ENCODE results near the gene USP31. TPM values are rescaled to one million over a fixed set of nuclear protein-coding genes. Genes with fewer than 3 reads are reported as not detected.
A peak's percentile ranks its signal among the peaks of the same experiment; 100 is the strongest.

USP31 gene
- total RNA-seq, 3 donors from 2014 or later (not counting 1 experiment from before 2014, with no cell fraction given) = 6.1 to 6.6 (median 6.3) TPM

DNA sequence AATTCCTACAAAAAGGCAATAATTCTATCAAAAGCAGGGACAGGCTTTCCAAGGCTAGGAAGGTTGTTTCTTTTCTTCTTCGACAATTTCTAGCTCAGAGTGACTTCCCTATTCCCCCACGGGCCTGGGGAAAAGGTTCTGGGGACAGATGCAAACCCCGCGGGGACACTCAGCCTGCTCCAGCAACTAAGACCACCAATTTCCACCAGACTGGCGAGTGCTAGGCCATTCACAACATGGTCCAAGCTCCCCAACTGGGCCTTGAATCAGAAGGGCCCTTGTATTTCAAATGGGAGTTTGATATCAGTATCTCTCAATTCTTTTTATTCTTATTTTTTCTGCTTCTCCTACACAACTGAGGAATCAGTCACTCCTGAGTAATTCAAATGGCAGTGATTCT, 86.7 kb downstream of the USP31 start:
- Histone ChIP-seq H3K36me3 (ENCODE audit: control insufficient read depth, insufficient read depth, low read length) (no peaks in the 10 kb centered on the region), H3K4me3 (ENCODE audit: low read length) (no peak overlapping the region), H3K4me1 (ENCODE audit: control insufficient read depth, insufficient read depth, low read length) (no peaks in the 10 kb centered on the region), H3K27ac (ENCODE audit: low read length) (no peak overlapping the region), H3K27me3 (ENCODE audit: control insufficient read depth, insufficient read depth, low read length) (no peaks in the 10 kb centered on the region), H3K9me3 (ENCODE audit: control insufficient read depth, insufficient read depth, low read length) (no peaks in the 10 kb centered on the region)
- intact Hi-C loops (cut with micrococcal nuclease) = no loop called here
- Mint-ChIP-seq H3K4me3 (no peak overlapping the region), H3K27me3 (ENCODE audit: low read depth in 2 of 2) (peaks cover under 1 to 6% of the 10 kb centered on the region in 2 donors), H3K36me3 (no peaks in the 10 kb centered on the region), H3K27ac (no peak overlapping the region), H3K9me3 (no peaks in the 10 kb centered on the region), H3K4me1 (peaks cover 0 to 5% of the 10 kb centered on the region in 2 donors)
- ATAC-seq (no peak), DNase-seq (no peak)
- TF ChIP-seq, protein P1, sequence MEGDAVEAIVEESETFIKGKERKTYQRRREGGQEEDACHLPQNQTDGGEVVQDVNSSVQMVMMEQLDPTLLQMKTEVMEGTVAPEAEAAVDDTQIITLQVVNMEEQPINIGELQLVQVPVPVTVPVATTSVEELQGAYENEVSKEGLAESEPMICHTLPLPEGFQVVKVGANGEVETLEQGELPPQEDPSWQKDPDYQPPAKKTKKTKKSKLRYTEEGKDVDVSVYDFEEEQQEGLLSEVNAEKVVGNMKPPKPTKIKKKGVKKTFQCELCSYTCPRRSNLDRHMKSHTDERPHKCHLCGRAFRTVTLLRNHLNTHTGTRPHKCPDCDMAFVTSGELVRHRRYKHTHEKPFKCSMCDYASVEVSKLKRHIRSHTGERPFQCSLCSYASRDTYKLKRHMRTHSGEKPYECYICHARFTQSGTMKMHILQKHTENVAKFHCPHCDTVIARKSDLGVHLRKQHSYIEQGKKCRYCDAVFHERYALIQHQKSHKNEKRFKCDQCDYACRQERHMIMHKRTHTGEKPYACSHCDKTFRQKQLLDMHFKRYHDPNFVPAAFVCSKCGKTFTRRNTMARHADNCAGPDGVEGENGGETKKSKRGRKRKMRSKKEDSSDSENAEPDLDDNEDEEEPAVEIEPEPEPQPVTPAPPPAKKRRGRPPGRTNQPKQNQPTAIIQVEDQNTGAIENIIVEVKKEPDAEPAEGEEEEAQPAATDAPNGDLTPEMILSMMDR (IDR thresholded peaks at IDR 0.05) = no peak
- WGBS (ENCODE audit: insufficient coverage) = 74% methylated on average over 5 of the region's 5 CpGs

DNA sequence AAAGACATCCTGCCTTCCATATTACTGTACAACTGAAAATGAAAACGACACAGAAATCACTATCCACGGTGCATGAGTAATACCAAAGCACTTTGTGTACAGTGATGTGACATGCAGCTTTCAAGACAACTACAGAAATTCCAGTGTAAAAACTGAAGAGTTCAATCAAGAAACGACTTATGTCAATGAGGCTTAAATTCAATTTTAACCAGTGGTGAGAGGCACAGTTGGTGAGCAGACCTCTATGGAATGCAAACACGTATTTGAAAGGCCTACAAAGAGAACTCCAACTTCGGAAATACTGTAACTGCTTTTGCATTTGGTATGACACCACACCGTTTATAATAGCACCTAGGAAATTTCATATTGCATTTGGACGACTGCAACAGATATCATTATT, 87.6 kb downstream of the USP31 start:
- Mint-ChIP-seq H3K4me3 (no peak overlapping the region), H3K9me3 (no peaks in the 10 kb centered on the region), H3K27ac (no peak overlapping the region), H3K36me3 (no peaks in the 10 kb centered on the region), H3K27me3 (ENCODE audit: low read depth in 2 of 2) (peaks cover 8 to 9% of the 10 kb centered on the region in 2 donors), H3K4me1 (peaks cover 0 to 5% of the 10 kb centered on the region in 2 donors)
- Histone ChIP-seq H3K4me3 (ENCODE audit: low read length) (no peak overlapping the region), H3K27me3 (ENCODE audit: control insufficient read depth, insufficient read depth, low read length) (no peaks in the 10 kb centered on the region), H3K9me3 (ENCODE audit: control insufficient read depth, insufficient read depth, low read length) (no peaks in the 10 kb centered on the region), H3K36me3 (ENCODE audit: control insufficient read depth, insufficient read depth, low read length) (no peaks in the 10 kb centered on the region), H3K4me1 (ENCODE audit: control insufficient read depth, insufficient read depth, low read length) (no peaks in the 10 kb centered on the region), H3K27ac (ENCODE audit: low read length) (no peak overlapping the region)
- intact Hi-C loops (cut with micrococcal nuclease) = loop anchor here (2.0 kb wide), 1 partner anchor 1421 kb away; no protein-coding TSS in a partner anchor
- no peak for DNase-seq
- 84% methylated on average over 7 of the region's 7 CpGs for WGBS (ENCODE audit: insufficient coverage)
- no peak for ATAC-seq
- TF ChIP-seq, protein P1 (IDR thresholded peaks at IDR 0.05) = no peak

DNA sequence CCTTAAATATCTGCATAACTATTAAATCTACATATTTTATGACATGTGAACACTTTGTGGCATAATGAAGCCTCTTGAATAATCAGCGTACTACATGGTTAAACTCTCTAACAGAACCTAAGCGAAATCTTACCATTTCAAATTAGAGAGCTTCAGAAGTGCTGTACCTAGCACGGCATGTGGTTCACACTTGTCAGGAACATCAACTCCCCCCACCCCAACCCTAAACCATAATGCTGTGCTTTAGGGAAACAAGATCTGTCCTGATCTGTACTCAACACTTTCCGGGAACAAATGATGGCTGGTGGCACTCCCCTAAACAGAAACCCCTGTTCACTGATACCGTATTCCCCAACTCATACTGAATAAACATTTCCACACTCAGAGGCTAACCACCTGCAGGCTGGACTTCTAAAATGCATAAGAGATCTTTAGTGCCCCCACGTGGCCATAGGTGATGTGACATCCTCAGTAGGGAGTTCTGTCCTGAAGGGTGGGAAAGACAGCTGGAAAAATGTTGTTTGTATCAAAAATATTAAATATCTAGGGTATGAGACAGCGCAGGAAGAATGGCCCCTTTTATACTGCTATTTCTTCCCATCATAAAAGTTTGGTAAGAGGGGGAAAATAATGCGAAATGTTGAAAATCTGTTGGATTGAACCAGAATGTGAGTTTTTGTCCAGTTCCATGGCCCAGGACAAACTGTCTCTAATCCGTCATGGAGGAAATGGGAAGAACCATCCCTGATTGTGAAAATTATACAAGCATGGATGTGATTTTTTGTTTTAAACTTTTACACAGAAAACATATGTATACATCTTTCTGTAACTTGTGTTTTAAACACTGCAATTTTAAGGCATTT, 88.6 kb downstream of the USP31 start:
- H3K4me1 Mint-ChIP-seq = peaks cover 0 to 5% of the 10 kb centered on the region in 2 donors
- no peaks in the 10 kb centered on the region for H3K27me3 ChIP-seq (ENCODE audit: control insufficient read depth, insufficient read depth, low read length)
- intact Hi-C loops (cut with micrococcal nuclease) = loop anchor here (2.0 kb wide), 1 partner anchor 1420 kb away; no protein-coding TSS in a partner anchor
- WGBS (ENCODE audit: insufficient coverage) = 42% methylated on average over 8 of the region's 9 CpGs
- H3K36me3 ChIP-seq (ENCODE audit: control insufficient read depth, insufficient read depth, low read length) = no peaks in the 10 kb centered on the region
- H3K4me1 ChIP-seq (ENCODE audit: control insufficient read depth, insufficient read depth, low read length) = no peaks in the 10 kb centered on the region
- no peak overlapping the region for H3K4me3 Mint-ChIP-seq
- H3K27ac ChIP-seq (ENCODE audit: low read length) = no peak overlapping the region
- H3K4me3 ChIP-seq (ENCODE audit: low read length) = no peak overlapping the region
- peaks cover 9 to 19% of the 10 kb centered on the region in 2 donors for H3K27me3 Mint-ChIP-seq (ENCODE audit: low read depth in 2 of 2)
- no peaks in the 10 kb centered on the region for H3K36me3 Mint-ChIP-seq
- no peak overlapping the region for H3K27ac Mint-ChIP-seq
- ATAC-seq (peak; percentile 68 to 91 (median 74)), DNase-seq (peak; percentile 32 to 73)
- H3K9me3 Mint-ChIP-seq = no peaks in the 10 kb centered on the region
- H3K9me3 ChIP-seq (ENCODE audit: control insufficient read depth, insufficient read depth, low read length) = no peaks in the 10 kb centered on the region
- TF ChIP-seq, protein P1 (IDR thresholded peaks at IDR 0.05) = peak; percentile 77
